ENCODE data around the gene NXN.
"Not testable (repeated sequence)": the region's sequence is repeated elsewhere in the genome, so short reads cannot be mapped to it uniquely, and the experiment has no call there.

The NXN gene

DNA sequence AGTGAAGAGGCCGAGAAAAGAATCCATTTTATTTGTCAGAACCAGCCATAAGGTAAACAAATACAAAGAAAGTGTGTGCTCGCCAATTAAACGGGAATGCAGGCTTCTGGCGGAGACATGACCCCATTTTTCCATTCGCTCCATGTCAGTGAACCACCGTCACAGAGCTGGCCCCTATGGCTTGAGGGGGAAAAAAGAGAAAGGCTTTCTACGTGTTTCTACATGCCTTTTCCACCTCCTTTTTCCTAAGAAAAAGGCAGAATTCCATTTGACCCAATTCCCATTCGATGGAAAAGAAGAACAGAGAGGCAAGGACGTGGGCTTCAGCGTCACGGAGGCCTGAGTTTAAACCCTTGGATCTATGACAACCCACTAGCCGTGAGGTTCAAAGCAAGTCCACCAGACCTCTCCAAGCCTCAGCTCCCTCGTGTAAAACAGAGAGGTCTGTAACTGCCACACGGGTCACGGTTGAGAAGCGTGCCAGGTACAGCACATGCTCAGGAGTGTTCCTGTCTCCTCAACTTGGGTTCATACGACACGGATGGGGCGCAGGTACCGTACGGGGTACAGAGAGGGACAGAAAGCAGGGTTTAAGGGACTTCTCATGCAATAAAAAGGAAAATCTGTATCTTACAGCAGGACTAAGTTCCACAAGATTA is 91.9 kb downstream of the NXN start:
- DNase-seq (ENCODE audit: low read depth), result no peak

- DNase-seq (ENCODE audit: low read depth), result no peak
These were observed 93.5 kb downstream of the NXN start for GRCh38 chr17:885971-886571.

- no peak for DNase-seq (ENCODE audit: low read depth)
These were observed 96.0 kb downstream of the NXN start for GRCh38 chr17:883586-883962.

GRCh38 chr17:882827-883585 is 96.6 kb downstream of the NXN start:
- DNase-seq (ENCODE audit: low read depth), result peak; percentile 73

- no peak for DNase-seq (ENCODE audit: low read depth)
These were observed 97.8 kb downstream of the NXN start for GRCh38 chr17:881778-882177.

GRCh38 chr17:880443-881269 is 98.9 kb downstream of the NXN start:
- DNase-seq (ENCODE audit: low read depth), result no peak

GRCh38 chr17:879546-880442 is 99.8 kb downstream of the NXN start:
- peak; percentile 87 for DNase-seq (ENCODE audit: low read depth)

DNA sequence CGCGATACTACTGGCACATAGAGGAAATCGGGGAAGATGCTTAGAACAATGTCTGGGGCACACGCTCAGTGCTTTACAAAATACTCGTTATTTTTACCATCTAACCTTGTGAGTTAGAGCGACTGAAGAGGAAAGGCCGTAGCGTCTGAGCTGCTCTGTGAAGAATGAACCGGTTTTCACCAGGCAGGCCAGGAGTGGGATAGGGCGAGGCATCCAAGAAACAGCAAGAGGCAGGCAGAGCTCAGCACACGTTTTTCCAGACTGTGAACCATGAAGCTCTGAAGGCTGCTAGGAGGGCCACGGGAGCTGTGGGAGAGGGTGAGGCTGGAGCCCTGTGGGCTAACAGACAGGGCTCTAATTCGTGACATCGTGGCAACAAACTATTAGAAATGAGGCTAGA is 101.9 kb downstream of the NXN start:
- DNase-seq (ENCODE audit: low read depth), result no peak

GRCh38 chr17:876272-876671 is 103.3 kb downstream of the NXN start:
- DNase-seq (ENCODE audit: low read depth), result no peak

- DNase-seq (ENCODE audit: low read depth), result not testable (repeated sequence)
These were observed 105.0 kb downstream of the NXN start for GRCh38 chr17:874590-874989.

GRCh38 chr17:872855-873254 is 106.7 kb downstream of the NXN start:
- no peak for DNase-seq (ENCODE audit: low read depth)

DNA sequence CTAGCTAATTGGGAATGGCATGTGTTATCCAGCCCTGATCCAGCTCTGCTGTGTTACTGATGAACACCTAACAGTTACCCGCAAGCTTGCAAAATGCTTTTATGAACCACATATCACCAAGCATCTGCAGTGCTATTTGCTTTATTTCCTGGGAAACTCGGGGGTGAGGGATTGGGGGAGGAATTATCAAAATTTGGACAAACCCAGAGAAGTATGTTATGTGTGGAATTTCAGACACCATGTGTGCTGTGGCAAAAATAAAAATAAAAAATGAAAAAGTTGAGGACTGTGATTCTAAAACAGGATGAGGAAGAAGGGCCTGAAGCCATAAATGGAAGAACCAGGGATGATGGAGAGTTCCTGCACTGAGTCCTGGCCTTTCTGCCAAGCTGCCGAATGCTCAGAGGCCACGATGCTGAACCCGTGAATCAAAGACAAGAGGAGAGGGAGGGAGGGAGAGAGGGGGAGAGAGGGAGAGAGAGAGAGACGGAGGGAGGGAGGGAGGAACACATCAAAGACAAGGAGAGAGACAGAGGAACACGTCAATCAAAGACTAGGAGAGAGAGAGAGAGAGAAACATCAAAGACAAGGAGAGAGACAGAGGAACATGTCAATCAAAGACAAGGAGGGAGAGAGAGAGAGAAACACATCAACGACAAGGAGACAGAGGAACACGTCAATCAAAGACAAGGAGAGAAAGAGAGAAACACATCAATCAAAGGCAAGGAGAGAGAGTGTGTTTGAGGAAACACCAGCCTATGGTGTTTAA is 107.6 kb downstream of the NXN start:
- DNase-seq (ENCODE audit: low read depth), result no peak

- DNase-seq (ENCODE audit: low read depth), result peak; percentile 78
These were observed 109.7 kb downstream of the NXN start for GRCh38 chr17:869567-870525.

- DNase-seq (ENCODE audit: low read depth), result peak; percentile 79
These were observed 110.5 kb downstream of the NXN start for GRCh38 chr17:869086-869485.

GRCh38 chr17:867896-868489 is 111.6 kb downstream of the NXN start:
- DNase-seq (ENCODE audit: low read depth), result no peak

DNA sequence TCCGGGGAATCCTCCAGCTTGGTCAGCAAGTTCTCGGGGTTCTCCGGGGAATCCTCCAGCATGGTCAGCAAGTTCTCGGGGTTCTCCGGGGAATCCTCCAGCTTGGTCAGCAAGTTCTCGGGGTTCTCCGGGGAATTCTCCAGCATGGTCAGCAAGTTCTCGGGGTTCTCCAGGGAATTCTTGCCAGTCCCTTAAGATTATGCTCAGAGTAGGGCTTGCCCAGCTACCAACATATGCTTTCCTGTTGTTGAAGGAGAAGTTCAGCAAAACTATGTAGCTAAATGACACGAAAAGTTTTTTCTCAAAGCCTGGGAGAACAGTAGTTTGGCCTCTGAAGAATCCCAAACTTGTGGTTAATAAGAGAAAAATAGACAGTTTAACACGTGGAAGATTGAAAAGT is 112.3 kb downstream of the NXN start:
- DNase-seq (ENCODE audit: low read depth), result not testable (repeated sequence)

GRCh38 chr17:866568-867103 is 112.9 kb downstream of the NXN start:
- DNase-seq (ENCODE audit: low read depth), result no peak

- peak; percentile 20 for DNase-seq (ENCODE audit: low read depth)
These were observed 115.3 kb downstream of the NXN start for GRCh38 chr17:864315-864714.

- no peak for DNase-seq (ENCODE audit: low read depth)
These were observed 115.7 kb downstream of the NXN start for GRCh38 chr17:863880-864279.

All from amniotic epithelial cell (primary cell).